ENCODE results near the gene MALRD1. TPM values are rescaled to one million over a fixed set of nuclear protein-coding genes. Genes with fewer than 3 reads are reported as not detected.

MALRD1 gene
- polyA plus RNA-seq, 4 donors: 1.6 to 2.4 (median 2.3) TPM

DNA sequence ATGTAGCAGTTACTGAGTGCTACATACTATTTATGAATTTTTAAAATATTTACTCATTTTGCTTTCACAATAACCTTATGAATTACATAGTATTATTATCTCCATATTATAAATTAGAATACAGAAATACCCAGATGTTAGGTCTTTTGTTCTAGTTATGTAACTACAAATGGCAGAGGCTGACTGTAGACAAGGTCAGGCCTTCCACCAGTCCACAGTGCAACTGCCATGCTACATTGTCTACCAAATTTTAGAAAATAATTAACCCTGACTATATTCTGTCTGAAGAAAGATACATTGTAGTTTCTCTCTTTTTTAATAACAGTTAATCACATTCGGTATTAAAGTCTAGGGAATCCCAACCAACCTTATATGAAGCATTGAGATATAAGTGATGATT is 280.9 kb downstream of the MALRD1 start:
- no peak for DNase-seq (ENCODE audit: low read depth in 4 of 4, low spot score in 2 of 4)

DNA sequence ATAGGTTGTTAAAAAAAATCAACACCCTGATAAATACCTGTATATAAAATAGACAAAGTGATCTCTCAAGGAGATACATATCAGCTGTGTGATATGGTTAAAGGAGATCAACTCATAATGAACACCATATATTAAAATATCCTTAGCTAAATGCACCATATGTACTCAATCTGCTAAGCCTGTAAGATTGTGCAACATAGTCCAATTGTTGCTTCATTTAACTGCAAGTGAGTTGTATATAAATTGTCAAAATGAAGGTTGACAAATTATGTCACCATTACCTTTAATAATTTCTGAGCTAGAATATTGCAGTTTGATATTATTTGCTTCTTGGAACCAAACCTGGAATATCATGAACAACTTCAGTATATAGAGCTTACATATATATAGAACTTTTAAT is 283.7 kb downstream of the MALRD1 start:
- DNase-seq (ENCODE audit: low read depth in 4 of 4, low spot score in 2 of 4): no peak

DNA sequence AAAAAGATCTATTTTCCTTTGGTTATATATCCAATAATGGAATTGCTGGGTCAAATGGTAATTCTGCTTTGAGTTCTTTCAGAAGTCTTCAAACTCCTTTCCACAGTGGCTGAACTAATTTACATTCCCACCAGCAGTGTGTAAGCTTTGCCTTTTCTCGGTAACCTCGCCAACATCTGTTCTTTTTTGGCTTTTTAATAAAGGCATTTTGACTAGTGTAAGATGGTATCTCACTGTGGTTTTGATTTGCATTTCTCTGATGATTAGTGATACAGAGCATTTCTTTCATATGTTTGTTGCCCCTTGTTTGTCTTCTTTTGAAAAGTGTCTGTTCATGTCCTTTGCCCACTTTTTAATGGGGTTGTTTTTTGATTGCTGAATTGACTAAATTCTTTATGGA is 285.0 kb downstream of the MALRD1 start:
- no peak for DNase-seq (ENCODE audit: low read depth in 4 of 4, low spot score in 2 of 4)

DNA sequence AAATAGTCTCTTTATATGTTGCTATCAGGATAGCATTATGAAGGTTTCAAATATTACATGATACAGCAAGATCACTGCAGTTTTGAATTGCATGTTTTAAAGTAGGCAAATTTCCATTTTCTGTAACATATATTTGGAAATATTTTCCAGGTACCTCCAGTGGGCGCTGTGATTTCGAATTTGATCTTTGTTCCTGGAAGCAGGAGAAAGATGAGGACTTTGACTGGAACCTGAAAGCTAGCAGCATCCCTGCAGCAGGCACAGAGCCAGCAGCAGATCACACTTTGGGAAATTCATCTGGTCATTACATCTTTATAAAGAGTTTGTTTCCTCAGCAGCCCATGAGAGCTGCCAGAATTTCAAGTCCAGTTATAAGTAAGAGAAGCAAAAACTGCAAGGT is 299.0 kb downstream of the MALRD1 start:
- no peak for DNase-seq (ENCODE audit: low read depth in 4 of 4, low spot score in 2 of 4)

DNA sequence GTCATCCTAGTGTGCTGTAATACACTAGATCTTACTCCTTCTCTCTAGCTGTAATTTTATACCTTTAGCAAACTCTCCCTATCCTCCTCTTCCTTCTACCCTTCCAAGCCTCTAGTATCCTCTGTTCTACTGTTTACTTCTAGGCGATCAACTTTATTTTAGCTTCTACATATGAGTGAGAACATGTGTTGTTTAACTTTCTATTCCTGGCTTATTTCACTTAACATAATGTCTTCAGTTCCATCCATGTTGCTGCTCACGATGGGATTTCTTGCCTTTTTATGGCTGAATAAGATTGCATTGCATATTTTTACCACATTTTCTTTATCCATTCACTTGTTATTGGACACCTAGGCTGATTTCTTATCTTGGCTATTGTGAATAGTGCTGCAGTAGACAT is 318.6 kb downstream of the MALRD1 start:
- DNase-seq (ENCODE audit: low read depth in 4 of 4, low spot score in 2 of 4): no peak

DNA sequence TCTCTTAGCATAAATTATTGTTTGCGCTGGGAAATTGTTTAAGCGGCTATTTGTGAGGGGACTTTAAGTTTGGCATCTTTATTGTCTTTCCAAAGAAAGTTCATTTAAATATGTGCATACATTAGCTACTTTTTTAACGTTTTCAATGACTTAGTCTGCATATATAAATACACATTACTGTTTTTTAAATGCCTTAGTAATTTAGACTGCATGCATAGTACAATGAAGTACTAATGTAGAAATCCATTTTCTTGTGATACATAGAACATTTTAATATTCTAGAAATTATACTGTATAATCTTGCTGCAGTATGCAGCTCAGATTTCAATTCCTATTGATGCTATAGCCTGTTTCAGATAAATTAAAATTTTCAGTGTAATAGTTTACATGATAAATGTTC is 325.4 kb downstream of the MALRD1 start:
- DNase-seq (ENCODE audit: low read depth in 4 of 4, low spot score in 2 of 4): no peak

DNA sequence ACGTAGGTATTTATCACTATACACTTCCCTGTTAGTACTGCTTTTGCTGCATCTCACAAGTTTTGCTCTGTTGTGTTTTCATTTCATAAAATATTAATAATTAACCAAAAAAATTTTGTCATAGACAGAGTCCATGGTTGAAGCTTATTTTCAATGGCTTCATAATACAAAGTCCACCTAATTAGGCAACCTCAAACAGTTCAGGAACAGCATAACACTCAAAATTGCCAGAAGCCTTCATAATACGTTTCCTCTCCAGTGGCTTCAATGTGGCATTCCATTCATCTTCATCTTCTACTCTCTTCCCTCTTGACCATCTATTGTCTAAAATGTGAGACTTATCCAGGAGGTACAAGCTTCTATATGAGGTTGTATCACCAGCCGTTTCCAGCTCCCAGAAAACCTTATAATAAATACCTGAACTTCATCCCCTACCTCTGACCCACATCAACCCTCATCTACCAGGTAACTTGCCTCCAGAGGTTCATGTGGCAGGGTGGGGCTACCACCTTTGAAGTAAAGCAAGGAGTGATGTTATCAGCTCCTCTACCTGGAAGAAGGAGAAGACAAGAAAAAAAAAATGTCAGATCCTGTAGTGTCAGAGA is 337.3 kb downstream of the MALRD1 start:
- no peak for DNase-seq (ENCODE audit: low read depth in 4 of 4, low spot score in 2 of 4)

DNA sequence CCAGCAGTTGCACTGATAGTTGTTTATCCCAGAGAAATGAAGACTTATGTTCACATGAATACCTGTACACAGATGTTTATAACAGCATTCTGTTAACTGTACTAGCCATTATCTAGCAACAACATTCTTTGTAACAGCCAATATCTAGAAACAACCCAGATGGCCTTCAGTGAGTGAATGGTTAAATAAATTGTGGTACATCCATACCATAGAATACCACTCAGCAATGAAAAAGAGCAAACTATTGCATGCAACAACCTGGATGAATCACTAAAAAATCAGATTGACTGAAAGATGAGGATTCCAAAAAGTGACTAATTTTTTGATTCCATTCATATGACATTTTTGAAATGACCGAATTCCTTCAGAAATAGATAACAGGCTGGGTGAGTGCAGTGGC is 360.3 kb downstream of the MALRD1 start:
- no peak for DNase-seq (ENCODE audit: low read depth in 4 of 4, low spot score in 2 of 4)

DNA sequence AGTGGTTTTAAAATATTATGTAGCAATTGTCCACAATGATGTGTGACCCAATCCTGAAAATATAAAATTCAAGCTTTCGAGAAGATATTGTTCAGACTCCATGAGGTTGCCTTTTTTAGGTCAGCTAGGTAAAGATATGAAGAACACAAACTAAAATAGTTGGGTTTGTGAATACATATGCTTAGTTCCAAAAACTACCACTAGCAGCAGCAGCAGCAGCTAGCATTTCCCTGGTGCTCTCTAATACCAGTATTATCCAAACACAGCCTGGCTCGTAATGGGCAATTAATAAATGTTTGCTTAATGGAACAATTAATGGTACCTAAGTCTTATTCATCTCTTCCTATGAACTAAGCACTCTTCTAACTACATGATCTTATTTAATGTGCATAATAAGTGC is 362.5 kb downstream of the MALRD1 start:
- no peak for DNase-seq (ENCODE audit: low read depth in 4 of 4, low spot score in 2 of 4)

DNA sequence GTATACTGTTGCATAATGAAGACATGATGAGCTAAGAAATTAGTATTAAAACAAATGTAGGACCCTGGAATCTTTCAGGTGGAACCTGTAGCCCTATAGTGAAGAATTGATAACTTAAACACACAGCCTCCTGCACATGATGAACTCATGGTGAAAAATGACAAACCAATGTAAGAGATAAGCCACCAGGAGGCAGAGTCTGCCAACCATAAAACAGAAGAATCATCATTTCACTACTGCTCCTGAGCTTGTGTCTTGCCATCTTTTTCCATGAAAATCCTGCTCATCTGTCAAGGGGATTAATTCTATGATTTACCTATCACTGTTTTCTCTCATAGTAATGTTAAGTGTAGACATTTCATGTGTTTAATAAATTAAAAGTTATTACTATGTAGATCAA is 363.9 kb downstream of the MALRD1 start:
- no peak for DNase-seq (ENCODE audit: low read depth in 4 of 4, low spot score in 2 of 4)

DNA sequence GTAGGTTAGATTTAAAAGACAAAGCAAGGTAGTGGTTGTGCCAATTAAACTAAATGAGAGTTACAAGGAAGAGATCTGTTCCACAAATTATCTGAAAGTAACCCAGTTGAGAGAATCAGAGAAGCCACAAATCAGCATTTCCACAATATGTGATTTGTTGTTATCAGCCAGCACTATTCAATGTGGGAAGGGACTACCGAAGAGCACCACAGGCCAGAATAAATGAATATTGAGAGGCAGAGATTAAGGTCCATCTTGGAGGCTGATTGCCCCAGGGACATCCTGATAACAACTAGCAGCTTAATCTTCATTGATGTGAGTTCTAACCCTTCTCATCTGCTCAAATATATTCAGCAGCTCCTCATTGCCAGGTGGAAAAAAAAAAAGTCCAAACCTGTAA is 367.6 kb downstream of the MALRD1 start:
- DNase-seq (ENCODE audit: low read depth in 4 of 4, low spot score in 2 of 4): no peak

DNA sequence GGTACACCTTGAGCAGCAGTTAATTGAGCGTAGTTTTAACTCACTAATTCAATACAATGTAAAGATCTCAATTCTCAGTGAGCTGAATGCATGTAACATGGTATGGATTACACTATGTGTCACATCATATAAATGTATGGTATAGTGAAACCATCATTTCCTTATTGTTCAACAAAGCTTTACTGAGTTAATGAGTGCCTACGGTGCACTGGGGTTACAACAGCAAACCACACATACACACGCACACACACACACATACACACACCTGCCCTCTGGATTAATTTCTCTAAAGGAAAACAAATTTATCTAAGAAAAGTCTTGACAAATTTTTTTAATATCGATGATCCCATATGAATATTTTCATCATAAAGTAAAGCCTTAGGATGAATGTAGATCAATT is 369.1 kb downstream of the MALRD1 start:
- no peak for DNase-seq (ENCODE audit: low read depth in 4 of 4, low spot score in 2 of 4)

DNA sequence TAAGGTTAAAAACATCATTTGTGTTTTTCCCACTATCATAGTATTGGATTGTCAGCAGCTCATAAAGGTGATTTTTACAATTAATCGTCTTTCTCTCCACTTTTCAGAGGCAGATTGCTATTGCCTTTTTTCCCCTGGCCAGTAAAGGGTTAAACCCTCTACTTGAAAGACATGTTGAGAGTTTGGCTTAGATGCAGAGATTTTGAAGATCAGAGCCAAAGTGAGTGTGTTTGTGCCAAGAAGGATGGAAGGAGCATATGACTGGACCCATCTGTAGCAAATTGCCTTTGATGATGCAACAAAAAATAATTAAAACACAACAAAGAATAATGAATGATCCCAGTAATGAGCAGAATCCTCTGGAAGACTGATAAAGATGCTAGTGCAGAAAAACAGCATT is 373.1 kb downstream of the MALRD1 start:
- DNase-seq (ENCODE audit: low read depth in 4 of 4, low spot score in 2 of 4): no peak

DNA sequence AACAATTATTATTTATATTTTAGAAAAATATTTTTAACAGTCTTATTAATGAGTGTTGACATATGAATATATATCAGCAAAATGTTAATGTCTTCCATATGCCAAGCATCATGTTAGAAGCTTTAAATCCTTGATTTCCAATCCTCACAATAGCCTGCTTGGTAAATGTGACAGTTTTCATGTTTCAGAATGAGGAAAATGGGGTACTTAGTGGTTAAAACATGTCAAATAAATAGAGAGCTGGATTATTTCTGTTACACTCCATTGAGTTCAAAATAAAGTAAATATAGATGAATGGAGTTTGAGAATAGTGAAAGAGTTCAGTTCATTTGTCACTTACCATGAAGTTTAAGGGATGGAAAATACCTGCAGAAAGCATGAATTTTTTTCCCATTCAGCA is 377.4 kb downstream of the MALRD1 start:
- no peak for DNase-seq (ENCODE audit: low read depth in 4 of 4, low spot score in 2 of 4)

DNA sequence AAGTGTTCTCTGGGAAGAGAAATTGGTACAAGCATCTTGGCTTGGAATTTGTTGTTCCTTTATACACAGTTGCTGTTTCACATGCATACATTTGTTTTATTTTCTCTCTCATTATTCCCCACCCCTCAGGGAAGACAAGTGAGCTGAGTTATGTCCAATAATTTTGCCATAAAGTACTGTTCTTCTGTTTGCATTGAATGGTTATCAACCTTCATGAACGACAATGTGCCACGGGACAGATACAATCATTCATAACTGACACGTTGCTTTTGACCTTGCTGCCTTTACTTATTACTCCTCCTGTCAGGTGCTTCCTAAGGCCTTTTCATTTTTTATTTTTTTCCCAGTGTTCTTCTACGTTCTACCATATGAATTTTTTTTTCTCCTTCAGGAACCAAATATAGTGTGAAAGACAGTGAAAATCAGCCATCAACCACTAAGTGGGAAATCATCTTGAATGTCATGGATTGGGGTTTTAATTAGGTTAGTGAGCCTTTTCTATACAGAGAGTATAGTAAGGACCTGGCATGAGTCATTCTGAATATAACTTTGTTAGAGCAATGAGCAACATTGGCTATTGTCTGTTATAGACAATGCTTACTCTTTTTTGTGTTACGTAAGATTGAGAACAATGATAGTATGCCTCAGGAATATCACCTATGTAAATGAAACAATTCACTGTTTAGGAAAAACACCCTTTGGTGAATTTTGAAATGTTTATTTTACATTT is 383.2 kb downstream of the MALRD1 start:
- no peak for DNase-seq (ENCODE audit: low read depth in 4 of 4, low spot score in 2 of 4)

DNA sequence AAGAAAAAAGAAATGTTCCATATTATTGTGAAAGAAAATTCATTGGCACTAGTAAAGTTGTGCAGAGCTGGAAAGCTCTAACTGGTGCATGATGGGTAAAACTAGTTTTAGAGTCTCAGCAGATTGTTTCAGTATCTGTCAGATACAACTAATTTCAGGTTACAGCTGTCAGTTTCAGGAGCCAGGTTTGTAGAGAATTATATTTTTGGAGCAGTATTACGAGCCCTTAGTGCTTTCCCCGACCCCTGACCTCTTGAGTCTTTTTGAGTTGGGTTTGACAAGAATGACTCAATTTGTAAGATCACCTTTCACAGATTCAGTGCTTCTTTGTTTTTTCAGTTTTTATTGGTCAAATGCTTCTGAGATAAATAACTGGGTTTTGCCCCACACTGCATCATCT is 401.3 kb downstream of the MALRD1 start:
- DNase-seq (ENCODE audit: low read depth in 4 of 4, low spot score in 2 of 4): no peak

DNA sequence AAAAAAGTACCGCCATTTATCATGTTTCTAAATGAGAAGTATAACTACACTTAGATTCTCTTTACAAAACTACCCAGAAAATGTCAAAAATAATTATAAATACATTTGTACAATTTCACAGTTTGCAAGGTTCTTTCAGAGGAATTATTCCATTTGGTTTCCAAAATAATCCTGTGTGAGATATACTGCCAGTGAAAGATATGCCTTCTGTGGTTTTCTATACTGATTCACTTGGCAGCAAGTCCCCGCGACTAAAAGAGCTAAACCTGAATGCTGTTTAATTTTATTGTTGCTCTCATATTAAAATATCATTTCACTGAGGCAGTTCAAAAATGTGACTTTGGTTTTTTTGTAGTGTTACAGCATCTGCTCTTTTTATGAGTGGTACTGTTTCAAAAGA is 402.8 kb downstream of the MALRD1 start:
- no peak for DNase-seq (ENCODE audit: low read depth in 4 of 4, low spot score in 2 of 4)

DNA sequence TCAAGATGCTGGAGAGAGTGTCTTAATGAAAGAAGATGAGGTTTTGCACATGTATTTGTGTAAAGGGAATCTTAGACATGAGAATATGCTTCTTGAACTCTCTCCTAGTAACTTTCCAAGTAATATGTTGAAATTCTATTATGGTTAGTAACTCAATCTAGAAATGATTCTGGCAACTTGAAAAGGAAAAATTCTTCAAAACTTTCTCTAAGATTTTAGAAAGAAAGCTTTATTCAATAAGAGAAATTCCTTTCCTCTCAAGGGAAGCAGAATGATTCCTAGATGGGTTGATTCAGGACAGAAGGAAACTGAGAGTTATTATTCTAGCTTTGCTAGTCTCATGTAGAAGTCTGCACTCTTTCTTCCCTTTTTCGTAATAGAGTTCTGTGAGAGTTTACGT is 403.3 kb downstream of the MALRD1 start:
- no peak for DNase-seq (ENCODE audit: low read depth in 4 of 4, low spot score in 2 of 4)

DNA sequence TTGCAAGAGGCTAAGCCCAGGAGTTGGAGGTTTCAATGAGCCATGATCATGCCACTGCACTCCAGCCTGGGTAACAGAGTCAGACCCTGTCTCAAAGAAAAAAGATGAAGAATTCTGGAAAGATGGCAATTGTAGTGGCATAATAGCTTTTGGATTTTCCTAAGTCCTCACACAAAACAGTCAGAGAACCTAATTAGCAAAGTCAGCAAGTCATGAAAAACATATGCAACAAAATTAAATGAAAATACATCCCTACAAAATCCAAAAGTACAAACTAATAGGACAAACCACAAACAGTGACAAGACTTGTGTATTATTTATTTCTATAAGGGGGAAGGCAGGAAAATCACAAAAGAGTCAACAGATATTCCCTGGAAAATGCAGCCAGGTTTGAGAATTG is 405.4 kb downstream of the MALRD1 start:
- DNase-seq (ENCODE audit: low read depth in 4 of 4, low spot score in 2 of 4): no peak

DNA sequence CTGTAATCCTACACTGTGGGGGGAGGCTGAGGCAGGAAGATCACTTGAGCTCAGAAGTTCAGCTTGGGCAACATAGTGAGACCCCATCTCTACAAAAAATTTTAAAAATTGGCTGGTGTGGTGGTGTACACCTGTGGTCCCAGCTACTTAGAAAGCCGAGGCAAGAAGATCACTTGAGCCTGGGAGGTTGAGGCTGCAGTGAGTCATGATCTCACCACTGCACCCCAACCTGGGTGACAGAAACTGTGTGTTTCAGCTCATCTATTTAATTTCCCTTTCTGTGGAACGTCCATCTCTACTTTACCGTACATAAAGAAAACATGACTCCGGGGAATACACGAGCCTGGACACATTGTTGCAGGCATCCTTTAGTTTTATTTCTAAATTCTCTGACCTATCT is 413.0 kb downstream of the MALRD1 start:
- DNase-seq (ENCODE audit: low read depth in 4 of 4, low spot score in 2 of 4): no peak

DNA sequence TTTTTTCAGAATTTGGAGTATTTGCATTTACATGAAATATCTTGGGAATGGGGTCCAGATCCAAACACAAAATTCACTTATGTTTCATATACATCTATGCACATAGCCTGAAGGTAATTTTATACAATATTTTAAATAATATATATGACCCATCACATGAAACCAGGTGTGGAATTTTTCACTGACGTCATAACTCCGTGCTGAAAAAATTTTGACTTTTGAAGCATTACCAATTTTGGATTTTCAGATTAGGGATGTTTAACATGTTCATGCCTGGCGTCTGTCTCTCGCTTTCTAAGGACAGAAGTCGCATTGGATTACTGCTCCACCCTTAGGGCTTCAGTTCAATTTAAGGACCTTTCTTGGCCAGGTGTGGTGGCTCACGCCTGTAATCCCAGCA is 418.1 kb downstream of the MALRD1 start:
- DNase-seq (ENCODE audit: low read depth in 4 of 4, low spot score in 2 of 4): no peak

DNA sequence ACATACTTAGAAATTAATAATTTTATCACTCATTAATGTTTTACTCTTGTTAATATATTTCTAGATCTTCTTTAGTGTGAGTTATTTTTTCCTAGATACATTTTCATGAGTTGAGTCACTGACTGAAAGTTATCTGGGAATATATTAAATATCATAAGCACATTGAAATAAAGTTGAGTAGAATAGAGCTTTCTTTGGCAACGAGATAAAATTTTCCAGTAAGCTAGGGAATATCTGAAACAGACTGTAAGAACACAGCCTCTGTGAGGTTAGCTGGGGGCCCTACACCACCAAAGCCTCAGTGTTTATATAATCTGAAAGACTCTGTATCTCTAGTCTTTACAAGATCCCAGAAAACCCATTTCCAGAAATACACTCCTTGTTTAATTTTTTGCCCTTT is 419.8 kb downstream of the MALRD1 start:
- no peak for DNase-seq (ENCODE audit: low read depth in 4 of 4, low spot score in 2 of 4)

DNA sequence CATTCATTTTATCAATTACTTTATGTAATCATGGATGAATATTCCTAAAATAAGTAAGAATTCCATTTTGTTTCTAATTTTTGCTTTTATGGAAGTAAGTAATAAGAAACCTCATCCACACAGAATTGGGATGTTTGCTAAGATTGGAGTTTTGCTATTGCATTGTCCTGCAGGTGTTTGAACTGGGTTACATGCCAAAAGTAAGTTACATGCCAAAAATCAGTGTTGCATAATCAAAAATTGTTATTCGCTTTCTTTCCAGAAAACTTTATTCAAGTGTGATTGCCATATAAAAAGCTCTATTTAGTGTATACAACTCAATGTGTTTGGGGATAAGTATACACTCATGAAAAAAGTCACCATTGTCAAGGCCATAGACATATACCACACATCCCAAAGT is 420.9 kb downstream of the MALRD1 start:
- DNase-seq (ENCODE audit: low read depth in 4 of 4, low spot score in 2 of 4): no peak
